GM19351 (cell line): ENCODE results near the gene FGD3.

ENCODE experiments used
- ATAC-seq: cut with Tn5 transposase; IDR thresholded peaks from one replicate; pipeline ENCODE4 v1.9.1; 2021; ENCODE audit warnings: mild to moderate bottlenecking, moderate library complexity; ENCODE audit not compliant: unreplicated experiment

Gene FGD3

DNA sequence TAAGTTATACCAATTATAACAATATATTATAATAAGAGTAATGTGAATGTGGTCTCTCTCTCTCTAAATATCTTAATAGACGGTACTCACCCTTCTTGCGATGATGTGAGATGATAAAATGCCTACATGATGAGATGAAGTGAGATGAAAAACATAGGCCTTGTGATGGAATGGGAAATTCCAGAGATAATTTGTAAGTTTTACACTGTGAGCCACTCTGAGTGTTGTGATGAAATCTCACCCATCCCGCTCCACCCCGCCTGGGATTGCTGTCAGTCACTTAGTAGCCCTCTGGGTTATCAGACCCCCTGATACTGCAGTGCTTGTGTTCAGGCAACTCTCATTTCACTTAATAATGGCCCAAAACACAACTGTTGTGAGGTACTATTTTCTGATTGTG lies 121.6 kb downstream of the FGD3 start:
- no peak for ATAC-seq

GRCh38 chr9:93071464-93071863 lies 124.1 kb downstream of the FGD3 start:
- no peak for ATAC-seq

- ATAC-seq, result no peak
These were observed 125.1 kb downstream of the FGD3 start for GRCh38 chr9:93072383-93072795.

DNA sequence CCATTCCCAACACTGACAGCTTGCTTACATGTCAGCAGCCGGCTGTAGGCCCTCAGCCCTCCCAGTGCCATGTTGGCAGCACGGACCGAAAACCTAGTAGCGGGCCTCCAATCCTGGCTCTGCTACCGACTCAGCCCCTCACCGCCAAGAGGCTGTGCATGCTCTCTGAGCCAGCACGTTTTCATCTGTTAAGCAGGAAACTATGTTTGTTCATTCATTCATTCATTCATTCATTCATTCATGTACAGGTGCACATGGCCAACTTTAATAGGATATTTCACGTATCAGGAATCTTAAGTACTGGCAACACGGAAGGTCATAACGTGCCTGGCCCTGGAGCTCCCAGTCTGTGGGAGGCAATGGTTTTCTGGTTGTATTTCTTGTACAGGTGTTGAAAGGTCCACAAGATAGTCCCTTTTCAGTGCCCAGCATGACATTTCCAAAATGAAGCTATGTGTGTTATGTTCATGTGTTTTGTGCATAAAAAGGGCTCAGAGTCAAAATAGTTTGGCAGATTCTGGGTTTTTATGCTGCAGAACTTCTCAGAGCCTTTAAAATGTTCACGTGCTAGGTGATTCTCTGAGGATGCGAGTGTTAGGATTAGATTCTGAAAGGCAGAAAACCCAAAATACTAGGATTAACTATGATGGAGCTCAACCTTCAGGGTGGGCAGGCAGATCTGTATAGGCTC lies 128.9 kb downstream of the FGD3 start:
- ATAC-seq, result no peak

DNA sequence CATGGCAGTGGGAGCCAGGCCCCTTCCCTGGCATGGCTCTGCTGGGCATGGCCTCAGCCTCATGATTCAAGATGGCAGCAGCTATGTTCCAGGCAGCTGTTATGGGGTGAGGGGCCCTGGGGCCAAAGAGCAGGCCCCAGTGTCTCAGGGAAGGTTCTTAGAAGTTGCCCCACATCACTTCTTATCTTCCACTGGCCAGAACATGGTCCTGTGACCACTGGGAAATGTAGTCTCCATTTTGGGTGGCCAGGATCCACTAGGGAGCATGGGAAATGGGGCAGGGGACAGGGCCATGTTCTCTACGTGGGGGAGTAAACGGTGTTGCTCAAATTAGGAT lies 129.4 kb downstream of the FGD3 start:
- ATAC-seq, result no peak

GRCh38 chr9:93077367-93077766 lies 130.0 kb downstream of the FGD3 start:
- no peak for ATAC-seq

DNA sequence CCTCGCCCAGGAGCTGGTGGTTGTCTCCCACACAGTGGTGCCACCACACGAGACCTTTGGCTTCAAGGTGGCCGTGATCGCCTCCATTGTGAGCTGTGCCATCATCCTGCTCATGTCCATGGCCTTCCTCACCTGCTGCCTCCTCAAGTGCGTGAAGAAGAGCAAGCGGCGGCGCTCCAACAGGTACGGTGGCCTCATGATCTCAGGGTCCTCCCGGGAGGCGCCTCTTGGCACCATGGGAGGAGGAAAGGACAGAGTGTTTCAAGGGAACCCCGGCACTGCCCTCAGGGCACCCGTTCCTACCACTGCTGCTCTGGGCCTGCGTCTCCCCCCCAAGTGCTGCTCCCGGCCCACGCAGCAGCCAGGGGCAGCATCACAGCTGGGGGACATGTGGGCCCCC lies 130.5 kb downstream of the FGD3 start:
- no peak for ATAC-seq

DNA sequence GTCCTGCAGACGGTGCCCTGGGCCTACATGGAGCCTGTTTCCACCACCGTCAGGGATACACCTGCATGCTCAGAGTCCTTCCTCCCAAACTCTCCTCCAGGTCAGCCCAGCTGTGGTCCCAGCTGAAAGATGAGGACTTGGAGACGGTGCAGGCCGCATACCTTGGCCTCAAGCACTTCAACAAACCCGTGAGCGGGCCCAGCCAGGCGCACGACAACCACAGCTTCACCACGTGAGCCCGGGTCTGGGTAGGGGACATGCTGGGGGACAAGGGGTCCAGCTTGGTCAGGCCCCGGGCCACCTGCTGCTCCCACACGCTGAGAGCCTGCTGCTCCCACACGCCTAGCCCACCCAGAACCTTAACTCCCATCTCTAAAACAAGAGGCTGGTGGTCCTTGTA lies 132.0 kb downstream of the FGD3 start:
- no peak for ATAC-seq

- no peak for ATAC-seq
These were observed 133.1 kb downstream of the FGD3 start for GRCh38 chr9:93080406-93080805.

GRCh38 chr9:93081081-93081529 lies 133.8 kb downstream of the FGD3 start:
- ATAC-seq, result no peak

DNA sequence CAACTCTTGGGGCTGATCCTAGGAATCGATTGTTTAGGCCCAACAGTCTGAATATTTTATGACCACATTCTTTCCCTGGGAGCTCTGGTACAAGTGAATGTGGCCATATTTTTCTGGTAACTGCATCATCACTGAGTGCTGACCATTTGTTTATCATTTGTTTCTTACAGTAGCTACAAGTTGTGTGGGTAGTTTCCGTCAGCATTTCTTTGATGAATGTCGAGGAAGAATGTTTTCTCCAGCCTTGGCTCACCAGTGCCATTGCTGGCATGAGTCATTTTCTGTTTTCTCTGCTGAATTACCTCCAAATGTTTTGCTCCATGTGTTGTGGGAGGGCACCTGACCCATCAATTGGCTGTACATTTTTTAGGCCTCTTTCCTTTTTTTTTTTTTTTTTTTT lies 134.6 kb downstream of the FGD3 start:
- no peak for ATAC-seq

GRCh38 chr9:93082841-93083411 lies 135.6 kb downstream of the FGD3 start:
- ATAC-seq, result no peak

DNA sequence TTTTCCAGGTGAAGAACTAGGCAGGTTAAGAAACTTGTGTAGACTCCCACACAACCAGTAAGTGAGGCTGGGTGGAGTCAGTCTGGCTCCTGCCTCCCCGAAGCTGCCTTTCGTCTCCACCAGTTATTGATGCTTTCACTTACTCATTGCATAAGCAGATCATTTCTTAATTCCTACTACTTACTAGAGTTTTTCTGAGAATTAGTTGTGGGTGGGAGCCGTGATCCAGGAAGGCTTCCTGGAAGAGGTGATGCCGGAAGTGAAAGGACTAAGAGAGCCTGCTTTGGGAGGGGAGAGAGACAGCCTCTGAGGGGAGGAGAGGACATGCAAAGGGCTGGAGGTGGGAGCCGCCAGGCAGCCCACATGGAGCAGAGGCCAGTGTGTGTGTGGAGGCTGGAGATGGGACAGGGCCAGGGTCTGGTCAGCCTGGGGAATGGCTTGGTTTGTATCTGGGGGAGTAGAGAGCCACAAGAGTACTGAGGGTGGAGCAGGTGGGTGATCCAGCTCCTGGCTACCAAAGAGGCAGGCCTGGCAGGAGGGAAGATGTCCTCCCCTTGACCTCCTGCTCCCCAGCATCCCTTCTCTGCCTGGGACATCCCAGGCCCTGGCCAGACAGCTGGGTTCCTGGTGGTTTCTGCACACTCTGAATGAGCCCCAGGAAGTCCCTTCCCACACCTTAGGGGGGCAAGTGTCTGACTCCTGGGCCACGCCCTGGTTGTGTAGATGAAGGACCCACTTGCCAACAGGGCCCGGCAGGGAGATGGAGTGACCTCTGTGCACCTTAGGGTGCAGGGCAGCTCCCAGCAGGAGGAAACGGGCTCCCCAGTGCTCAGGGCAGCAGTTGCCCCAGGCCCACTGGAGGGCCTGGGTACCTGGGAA lies 136.5 kb downstream of the FGD3 start:
- ATAC-seq, result no peak

DNA sequence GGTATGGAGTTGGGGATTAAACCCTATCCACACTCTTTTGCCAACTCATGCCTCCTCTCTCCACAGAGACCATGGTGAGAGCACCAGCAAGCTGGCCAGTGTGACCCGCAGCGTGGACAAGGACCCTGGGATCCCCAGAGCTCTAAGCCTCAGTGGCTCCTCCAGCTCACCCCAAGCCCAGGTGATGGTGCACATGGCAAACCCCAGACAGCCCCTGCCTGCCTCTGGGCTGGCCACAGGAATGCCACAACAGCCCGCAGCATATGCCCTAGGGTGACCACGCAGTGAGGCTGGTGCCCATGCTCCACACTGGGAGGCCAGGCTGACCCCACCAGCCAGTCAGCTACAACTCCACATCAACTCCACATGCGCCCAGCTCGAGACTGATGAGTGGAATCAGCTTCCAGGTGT lies 137.2 kb downstream of the FGD3 start:
- no peak for ATAC-seq

- no peak for ATAC-seq
These were observed 138.4 kb downstream of the FGD3 start for GRCh38 chr9:93085676-93086075.
